HL-60 (cell line): Measurements from ENCODE around the gene OR8G1.

Experiments used
- CTCF ChIP-seq: IDR thresholded peaks from one replicate; pipeline ENCODE4 v1.5.1; 2011; ENCODE audit warnings: low read length, control low read depth, inconsistent platforms; ENCODE audit not compliant: insufficient read depth
- SPI1 ChIP-seq: IDR thresholded peaks from 2 replicates; pipeline ENCODE4 v1.6.1; 2012; ENCODE audit warnings: low read depth, mild to moderate bottlenecking, borderline replicate concordance

GRCh38 chr11:124274000-124274399, 33.1 kb downstream of the OR8G1 start:
- no peak for TF ChIP-seq SPI1
- no peak for TF ChIP-seq CTCF
